Stimulated activated naive B cell treated with anti-CD40 and anti-IgM and Interleukin-4, amounts not matched to agents 10 μg/mL and 1 μg/mL and 100 μg/mL, for 72 hours (primary cell): ENCODE data around the gene UBR4.

Experiments used
- ATAC-seq, 2 donors: fragments of 150-1000 bp; cut with Tn5 transposase; replicated peaks; 2 replicates each; pipeline ENCODE4 v1.10.0; 2021; ENCODE audit warnings: moderate library complexity in 1 of 2
- DNase-seq: peaks from one replicate; pipeline ENCODE4 v3.0.0; 2021
- H3K27ac Mint-ChIP-seq: one replicate; pipeline ENCODE4 v1.8.0; 2022; ENCODE audit warnings: mild to moderate bottlenecking, mixed read lengths
- H3K27me3 Mint-ChIP-seq, 2 donors: one replicate each; pipeline ENCODE4 v1.8.0; 2022; ENCODE audit warnings: mixed read lengths in 2 of 2
- H3K36me3 Mint-ChIP-seq, 2 donors: one replicate each; pipeline ENCODE4 v1.8.0; 2022; ENCODE audit warnings: mixed read lengths in 2 of 2, mild to moderate bottlenecking in 1 of 2
- H3K4me1 Mint-ChIP-seq, 2 donors: one replicate each; pipeline ENCODE4 v1.8.0; 2022; ENCODE audit warnings: mixed read lengths in 2 of 2, mild to moderate bottlenecking in 1 of 2
- H3K4me3 Mint-ChIP-seq, 2 donors: one replicate each; pipeline ENCODE4 v1.8.0; 2022; ENCODE audit warnings: mild to moderate bottlenecking in 2 of 2, mixed read lengths in 2 of 2, moderate library complexity in 1 of 2
- H3K9me3 Mint-ChIP-seq, 2 donors: one replicate each; pipeline ENCODE4 v1.8.0; 2022; ENCODE audit warnings: mixed read lengths in 2 of 2, mild to moderate bottlenecking in 1 of 2

UBR4 gene

GRCh38 chr1:19057784-19058475 is 152.1 kb downstream of the UBR4 start:
- H3K4me1 Mint-ChIP-seq, result peaks cover 0 to 4% of the 10 kb centered on the region in 2 donors
- peaks cover 3 to 5% of the 10 kb centered on the region in 2 donors for H3K9me3 Mint-ChIP-seq
- H3K36me3 Mint-ChIP-seq, result peaks cover 2 to 4% of the 10 kb centered on the region in 2 donors
- DNase-seq, result no peak
- no peak overlapping the region for H3K4me3 Mint-ChIP-seq
- no peak overlapping the region for H3K27ac Mint-ChIP-seq
- no peak for ATAC-seq
- peaks cover 37 to 54% of the 10 kb centered on the region in 2 donors for H3K27me3 Mint-ChIP-seq

GRCh38 chr1:19057182-19057779 is 152.8 kb downstream of the UBR4 start:
- peaks cover 2 to 4% of the 10 kb centered on the region in 2 donors for H3K36me3 Mint-ChIP-seq
- H3K4me3 Mint-ChIP-seq, result no peak overlapping the region
- DNase-seq (no peak), ATAC-seq (no peak)
- H3K9me3 Mint-ChIP-seq, result peaks cover 3 to 5% of the 10 kb centered on the region in 2 donors
- peaks cover 0 to 4% of the 10 kb centered on the region in 2 donors for H3K4me1 Mint-ChIP-seq
- no peak overlapping the region for H3K27ac Mint-ChIP-seq
- H3K27me3 Mint-ChIP-seq, result peaks cover 43 to 60% of the 10 kb centered on the region in 2 donors

GRCh38 chr1:19055701-19056100 is 154.4 kb downstream of the UBR4 start:
- Mint-ChIP-seq H3K4me1 (peaks cover 0 to 2% of the 10 kb centered on the region in 2 donors), H3K4me3 (no peak overlapping the region), H3K27ac (no peak overlapping the region), H3K36me3 (no peaks in the 10 kb centered on the region), H3K9me3 (no peaks in the 10 kb centered on the region), H3K27me3 (peaks cover 43 to 66% of the 10 kb centered on the region in 2 donors)
- DNase-seq, result no peak
- ATAC-seq, result no peak

GRCh38 chr1:19055001-19055400 is 155.1 kb downstream of the UBR4 start:
- no peak overlapping the region for H3K4me3 Mint-ChIP-seq
- peaks cover 0 to 2% of the 10 kb centered on the region in 2 donors for H3K4me1 Mint-ChIP-seq
- DNase-seq (no peak), ATAC-seq (peak in 1 of 2 donors; percentile 22)
- H3K27ac Mint-ChIP-seq, result no peak overlapping the region
- peaks cover 43 to 69% of the 10 kb centered on the region in 2 donors for H3K27me3 Mint-ChIP-seq
- H3K36me3 Mint-ChIP-seq, result no peaks in the 10 kb centered on the region
- H3K9me3 Mint-ChIP-seq, result no peaks in the 10 kb centered on the region

GRCh38 chr1:19054216-19054615 is 155.8 kb downstream of the UBR4 start:
- ATAC-seq, result no peak
- H3K27ac Mint-ChIP-seq, result no peak overlapping the region
- H3K4me1 Mint-ChIP-seq, result peaks cover 0 to 2% of the 10 kb centered on the region in 2 donors
- H3K27me3 Mint-ChIP-seq, result peaks cover 48 to 69% of the 10 kb centered on the region in 2 donors
- no peak for DNase-seq
- H3K36me3 Mint-ChIP-seq, result no peaks in the 10 kb centered on the region
- H3K4me3 Mint-ChIP-seq, result no peak overlapping the region
- H3K9me3 Mint-ChIP-seq, result no peaks in the 10 kb centered on the region

- peaks cover 0 to 2% of the 10 kb centered on the region in 2 donors for H3K4me1 Mint-ChIP-seq
- no peaks in the 10 kb centered on the region for H3K36me3 Mint-ChIP-seq
- H3K4me3 Mint-ChIP-seq, result no peak overlapping the region
- H3K9me3 Mint-ChIP-seq, result no peaks in the 10 kb centered on the region
- ATAC-seq, result no peak
- no peak overlapping the region for H3K27ac Mint-ChIP-seq
- DNase-seq, result no peak
- peaks cover 46 to 63% of the 10 kb centered on the region in 2 donors for H3K27me3 Mint-ChIP-seq
These were observed 156.6 kb downstream of the UBR4 start for GRCh38 chr1:19053486-19053885.

- Mint-ChIP-seq H3K27ac (no peak overlapping the region), H3K9me3 (no peaks in the 10 kb centered on the region), H3K4me1 (peaks cover 0 to 2% of the 10 kb centered on the region in 2 donors), H3K4me3 (no peak overlapping the region), H3K27me3 (peaks cover 26 to 42% of the 10 kb centered on the region in 2 donors), H3K36me3 (no peaks in the 10 kb centered on the region)
- DNase-seq (no peak), ATAC-seq (no peak)
These were observed 160.3 kb downstream of the UBR4 start for GRCh38 chr1:19049798-19050197.

- no peak overlapping the region for H3K27ac Mint-ChIP-seq
- no peak for DNase-seq
- peaks cover 0 to 2% of the 10 kb centered on the region in 2 donors for H3K4me1 Mint-ChIP-seq
- H3K36me3 Mint-ChIP-seq, result no peaks in the 10 kb centered on the region
- ATAC-seq, result no peak
- H3K9me3 Mint-ChIP-seq, result no peaks in the 10 kb centered on the region
- H3K27me3 Mint-ChIP-seq, result peaks cover 28 to 42% of the 10 kb centered on the region in 2 donors
- H3K4me3 Mint-ChIP-seq, result no peak overlapping the region
These were observed 160.8 kb downstream of the UBR4 start for GRCh38 chr1:19049128-19049768.

- Mint-ChIP-seq H3K36me3 (no peaks in the 10 kb centered on the region), H3K27me3 (peaks cover 13 to 37% of the 10 kb centered on the region in 2 donors), H3K9me3 (no peaks in the 10 kb centered on the region), H3K4me3 (no peak overlapping the region), H3K4me1 (peaks cover 3 to 7% of the 10 kb centered on the region in 2 donors), H3K27ac (no peak overlapping the region)
- ATAC-seq (no peak), DNase-seq (no peak)
These were observed 162.9 kb downstream of the UBR4 start for GRCh38 chr1:19046972-19047731.

- Mint-ChIP-seq H3K27ac (no peak overlapping the region), H3K9me3 (no peaks in the 10 kb centered on the region), H3K4me3 (no peak overlapping the region), H3K36me3 (no peaks in the 10 kb centered on the region), H3K27me3 (peaks cover 19 to 44% of the 10 kb centered on the region in 2 donors), H3K4me1 (peaks cover 3 to 7% of the 10 kb centered on the region in 2 donors)
- no peak for DNase-seq
- no peak for ATAC-seq
These were observed 163.9 kb downstream of the UBR4 start for GRCh38 chr1:19045898-19046880.

GRCh38 chr1:19044975-19045831 is 164.9 kb downstream of the UBR4 start:
- no peaks in the 10 kb centered on the region for H3K36me3 Mint-ChIP-seq
- ATAC-seq (peak; percentile 37 to 58), DNase-seq (no peak)
- H3K4me1 Mint-ChIP-seq, result peaks cover 3 to 7% of the 10 kb centered on the region in 2 donors
- H3K9me3 Mint-ChIP-seq, result no peaks in the 10 kb centered on the region
- H3K27ac Mint-ChIP-seq, result no peak overlapping the region
- peaks cover 26 to 43% of the 10 kb centered on the region in 2 donors for H3K27me3 Mint-ChIP-seq
- H3K4me3 Mint-ChIP-seq, result no peak overlapping the region

GRCh38 chr1:19044471-19044870 is 165.6 kb downstream of the UBR4 start:
- H3K9me3 Mint-ChIP-seq, result no peaks in the 10 kb centered on the region
- ATAC-seq (no peak), DNase-seq (no peak)
- H3K4me3 Mint-ChIP-seq, result no peak overlapping the region
- H3K27ac Mint-ChIP-seq, result no peak overlapping the region
- H3K36me3 Mint-ChIP-seq, result no peaks in the 10 kb centered on the region
- peaks cover 27 to 47% of the 10 kb centered on the region in 2 donors for H3K27me3 Mint-ChIP-seq
- peaks cover 3 to 7% of the 10 kb centered on the region in 2 donors for H3K4me1 Mint-ChIP-seq
